Measurements from ENCODE around the gene MYO5A. TPM values are rescaled to one million over a fixed set of nuclear protein-coding genes. Genes with fewer than 3 reads are reported as not detected.
"Not testable (repeated sequence)": the region's sequence is repeated elsewhere in the genome, so short reads cannot be mapped to it uniquely, and the experiment has no call there.

MYO5A gene
- total RNA-seq = 10 to 100 TPM; 30.3 to 43.2 TPM

DNA sequence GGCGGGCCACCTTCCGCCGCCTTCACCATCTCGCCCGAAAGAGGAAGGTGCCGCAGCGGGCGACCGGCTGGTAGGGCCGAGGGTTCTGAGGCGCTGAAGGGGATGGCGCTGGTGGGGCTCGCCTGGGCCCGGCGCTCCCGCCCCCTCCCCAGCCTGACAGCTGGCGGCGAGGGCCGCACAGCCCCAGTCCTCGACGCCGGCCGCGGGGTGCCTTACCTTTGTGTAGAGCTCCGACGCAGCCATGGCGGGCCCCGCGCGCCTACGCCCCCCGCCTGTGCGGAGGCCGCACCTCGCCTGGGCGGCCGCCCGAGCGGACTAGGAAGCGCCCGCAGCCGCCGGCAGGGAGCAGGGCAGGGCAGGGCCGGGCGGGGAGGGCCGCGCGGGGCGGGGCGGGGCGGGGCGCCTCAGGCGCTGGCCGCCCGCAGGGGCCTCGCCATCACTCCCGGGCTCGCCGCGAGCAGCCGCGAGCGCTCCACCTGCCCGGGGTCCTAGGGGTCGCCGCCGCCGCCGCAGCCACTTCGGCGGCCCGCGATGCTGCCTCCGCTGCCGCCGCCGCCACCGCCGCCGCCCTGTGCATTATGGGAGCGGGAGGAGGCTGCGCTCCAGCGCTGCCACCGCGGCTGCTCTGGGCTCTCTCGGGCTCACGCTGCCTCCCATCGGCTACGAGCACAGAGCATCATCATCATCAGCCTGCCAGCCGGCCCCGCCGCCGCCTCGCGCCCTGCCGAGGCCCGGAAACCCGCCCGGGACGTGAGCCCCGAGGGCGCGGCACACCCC, at the start of gene MYO5A:
Gene MYO5A, minus strand, starts transcription at position 317 of the 777 bp plus-strand sequence. Its CDS starts 74 bp downstream, at position 243.
- peak within 1 kb of the TSS; percentile 85 for H3K27ac Mint-ChIP-seq
- no peaks in the 10 kb centered on the region for H3K27me3 Mint-ChIP-seq
- DNase-seq (peak; percentile 87), ATAC-seq (peak; percentile 92)
- H3K9me3 Mint-ChIP-seq (ENCODE audit: low read depth) = no peaks in the 10 kb centered on the region
- peak within 1 kb of the TSS; percentile 97 for H3K4me3 Mint-ChIP-seq
- peaks cover 2% of the 10 kb centered on the region for H3K36me3 Mint-ChIP-seq
- CTCF ChIA-PET = interaction anchor here (1.0 to 2.2 kb wide), 15 partner anchors 9 to 272 kb away, joined by 3 to 13 read pairs (median 4); partner anchors contain the start of gene ARPP19
- peaks cover 30% of the 10 kb centered on the region for H3K4me1 Mint-ChIP-seq

DNA sequence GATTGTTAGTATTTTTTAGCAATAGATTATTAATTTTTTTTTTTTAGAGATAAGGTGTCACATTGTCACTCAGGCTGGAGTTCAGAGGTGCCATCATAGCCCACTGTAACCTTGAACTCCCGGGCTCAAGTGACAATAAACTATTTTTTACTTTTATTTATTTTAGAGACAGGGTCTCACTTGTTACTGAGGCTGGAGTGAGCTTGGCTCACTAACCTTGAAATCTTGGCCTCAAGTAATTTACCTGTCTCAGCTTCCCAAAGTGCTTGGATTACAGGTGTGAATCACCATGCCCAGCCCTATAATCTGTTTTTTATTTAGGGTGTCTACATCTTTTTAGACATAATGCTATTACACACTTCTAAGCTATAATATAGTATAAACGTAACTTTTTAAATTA, 48.0 kb upstream of the MYO5A start:
- DNase-seq (no peak), ATAC-seq (no peak)
- Mint-ChIP-seq H3K4me1 (no peaks in the 10 kb centered on the region), H3K36me3 (no peaks in the 10 kb centered on the region), H3K4me3 (no peak overlapping the region), H3K27ac (no peak overlapping the region), H3K27me3 (no peaks in the 10 kb centered on the region), H3K9me3 (ENCODE audit: low read depth) (peaks cover 5% of the 10 kb centered on the region)
- CTCF ChIA-PET = interaction anchor here (1.0 to 1.2 kb wide), 2 partner anchors 326 to 368 kb away, joined by 3 read pairs; no protein-coding TSS in a partner anchor

DNA sequence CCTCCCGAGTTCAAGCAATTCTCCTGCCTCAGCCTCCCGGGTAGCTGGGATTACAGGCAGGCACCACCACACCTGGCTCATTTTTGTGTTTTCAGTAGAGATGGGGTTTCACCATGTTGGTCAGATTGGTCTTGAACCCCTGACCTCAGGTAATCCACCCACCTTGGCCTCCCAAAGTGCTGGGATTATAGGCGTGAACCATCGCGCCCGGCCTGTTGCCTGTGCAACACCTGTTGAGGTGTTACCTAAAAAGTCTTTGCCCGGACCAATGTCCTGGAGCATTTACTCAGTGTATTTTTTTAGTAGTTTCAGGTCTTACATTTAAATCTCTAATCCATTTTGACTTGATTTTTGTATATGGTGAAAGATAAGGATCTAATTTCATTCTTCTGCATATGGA, 46.9 kb upstream of the MYO5A start:
- CTCF ChIA-PET = interaction anchor here (0.7 to 1.2 kb wide), 3 partner anchors 58 to 367 kb away, joined by 3 read pairs; no protein-coding TSS in a partner anchor
- not testable (repeated sequence) for H3K4me3 Mint-ChIP-seq; H3K27ac Mint-ChIP-seq; H3K4me1 Mint-ChIP-seq; H3K27me3 Mint-ChIP-seq; H3K36me3 Mint-ChIP-seq; ATAC-seq; DNase-seq; H3K9me3 Mint-ChIP-seq (ENCODE audit: low read depth)

DNA sequence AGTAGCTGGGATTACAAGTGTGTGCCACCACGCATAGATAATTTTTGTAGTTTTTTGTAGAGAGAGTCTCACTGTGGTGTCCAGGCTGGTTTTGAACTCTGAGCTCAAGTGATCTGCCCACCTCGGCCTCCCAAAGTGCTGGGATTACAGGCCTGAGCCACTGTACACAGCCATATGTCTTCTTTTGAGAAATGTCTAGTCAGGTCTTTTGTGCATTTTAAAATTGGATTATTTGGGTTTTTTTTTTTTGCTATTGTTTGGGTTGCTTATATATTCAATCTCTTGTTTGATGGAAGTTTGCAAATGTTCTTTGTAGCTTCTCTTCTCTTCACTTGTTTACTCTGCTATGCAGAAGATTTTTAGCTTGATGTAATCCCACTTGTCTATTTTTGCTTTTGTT, 46.4 kb upstream of the MYO5A start:
- no peak overlapping the region for H3K27ac Mint-ChIP-seq
- no peak for DNase-seq
- H3K9me3 Mint-ChIP-seq (ENCODE audit: low read depth) = peaks cover 5% of the 10 kb centered on the region
- ATAC-seq = no peak
- no peaks in the 10 kb centered on the region for H3K4me1 Mint-ChIP-seq
- no peaks in the 10 kb centered on the region for H3K27me3 Mint-ChIP-seq
- CTCF ChIA-PET = interaction anchor here (0.6 to 0.8 kb wide), 3 partner anchors 13 to 247 kb away, joined by 3 to 4 read pairs (median 3); no protein-coding TSS in a partner anchor
- H3K4me3 Mint-ChIP-seq = no peak overlapping the region
- H3K36me3 Mint-ChIP-seq = no peaks in the 10 kb centered on the region

DNA sequence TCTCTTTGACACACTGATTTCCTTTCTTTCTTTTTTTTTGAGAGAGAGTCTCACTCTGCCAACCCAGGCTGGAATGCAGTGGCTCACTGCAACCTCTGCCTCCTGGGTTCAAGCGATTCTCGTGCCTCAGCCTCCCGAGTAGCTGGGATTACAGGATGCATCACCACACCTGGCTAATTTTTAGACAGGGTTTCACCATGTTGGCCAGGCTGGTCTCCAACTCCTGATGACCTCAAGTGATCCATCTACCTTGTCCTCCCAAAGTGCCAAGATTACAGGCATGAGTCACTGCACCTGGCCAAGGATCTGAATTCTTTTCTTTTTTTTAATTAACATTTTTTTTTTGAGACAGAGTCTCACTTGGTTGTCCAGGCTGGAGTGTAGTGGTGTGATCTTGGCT, 45.9 kb upstream of the MYO5A start:
- not testable (repeated sequence) for ATAC-seq; H3K9me3 Mint-ChIP-seq (ENCODE audit: low read depth); H3K36me3 Mint-ChIP-seq; DNase-seq; H3K4me3 Mint-ChIP-seq; H3K4me1 Mint-ChIP-seq; H3K27ac Mint-ChIP-seq; H3K27me3 Mint-ChIP-seq
- CTCF ChIA-PET = interaction anchor here (0.6 kb wide), 1 partner anchor 12 kb away, joined by 4 read pairs; no protein-coding TSS in a partner anchor

DNA sequence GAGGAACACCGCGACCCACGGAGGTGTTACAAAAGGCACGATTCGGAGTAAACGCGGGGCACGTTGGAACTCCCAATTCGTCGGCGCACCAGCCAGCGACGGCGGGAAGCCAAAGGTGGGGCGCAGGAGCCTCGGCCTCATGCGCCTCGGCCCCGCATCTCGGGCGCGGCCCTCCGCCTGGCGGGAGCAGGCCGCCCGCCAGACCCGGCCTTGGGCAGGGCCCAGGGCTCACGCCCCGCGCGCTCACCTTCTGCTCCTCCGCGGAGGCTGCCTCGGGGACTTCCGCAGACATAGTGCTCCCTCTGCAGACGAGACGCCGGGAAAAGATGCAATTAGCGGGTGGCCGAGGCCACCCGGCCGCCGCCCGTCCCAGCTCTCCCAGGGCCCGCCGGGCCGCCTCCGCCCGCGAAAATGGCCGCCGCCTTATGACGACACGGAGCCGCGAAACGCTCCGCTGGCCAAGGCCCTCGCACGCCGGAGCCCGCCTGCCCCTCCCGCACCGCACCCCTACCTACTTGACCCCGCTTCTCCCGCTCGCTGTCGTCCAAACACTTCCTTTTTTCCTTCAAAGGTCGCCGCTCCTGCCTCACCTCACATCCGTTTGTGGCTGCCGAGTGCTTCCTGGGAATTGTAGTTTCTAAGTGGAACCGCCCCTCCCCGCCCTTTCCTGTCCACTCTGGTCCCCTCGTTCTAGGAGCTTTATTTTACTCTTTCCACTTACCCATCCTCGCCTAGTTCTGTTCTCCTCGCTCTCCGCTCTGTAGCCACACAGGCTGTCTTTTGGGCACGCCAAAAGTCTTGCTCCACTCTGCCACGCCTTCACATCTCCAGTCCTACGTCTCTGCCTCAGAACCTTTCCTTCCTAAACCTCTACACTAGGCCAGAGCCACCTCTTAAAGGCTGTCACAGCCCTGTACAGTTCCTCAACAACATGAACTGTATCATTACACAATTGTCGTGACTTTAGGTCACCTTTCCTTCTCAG, 40.2 kb upstream of the MYO5A start, which contains the start of gene ARPP19:
Gene ARPP19, minus strand, starts transcription at position 430 of the 985 bp plus-strand sequence. Its CDS starts 138 bp downstream, at position 292.
- Mint-ChIP-seq H3K36me3 (peaks cover 22% of the 10 kb centered on the region), H3K4me1 (peaks cover 28% of the 10 kb centered on the region), H3K4me3 (peak within 1 kb of the TSS; percentile 91), H3K27me3 (no peaks in the 10 kb centered on the region), H3K9me3 (ENCODE audit: low read depth) (peaks cover 2% of the 10 kb centered on the region), H3K27ac (peak within 1 kb of the TSS; percentile 98)
- DNase-seq (peak; percentile 90), ATAC-seq (peak; percentile 81)
- CTCF ChIA-PET = interaction anchor here (0.6 to 1.4 kb wide), 6 partner anchors 8 to 312 kb away, joined by 3 to 6 read pairs (median 4); no protein-coding TSS in a partner anchor

DNA sequence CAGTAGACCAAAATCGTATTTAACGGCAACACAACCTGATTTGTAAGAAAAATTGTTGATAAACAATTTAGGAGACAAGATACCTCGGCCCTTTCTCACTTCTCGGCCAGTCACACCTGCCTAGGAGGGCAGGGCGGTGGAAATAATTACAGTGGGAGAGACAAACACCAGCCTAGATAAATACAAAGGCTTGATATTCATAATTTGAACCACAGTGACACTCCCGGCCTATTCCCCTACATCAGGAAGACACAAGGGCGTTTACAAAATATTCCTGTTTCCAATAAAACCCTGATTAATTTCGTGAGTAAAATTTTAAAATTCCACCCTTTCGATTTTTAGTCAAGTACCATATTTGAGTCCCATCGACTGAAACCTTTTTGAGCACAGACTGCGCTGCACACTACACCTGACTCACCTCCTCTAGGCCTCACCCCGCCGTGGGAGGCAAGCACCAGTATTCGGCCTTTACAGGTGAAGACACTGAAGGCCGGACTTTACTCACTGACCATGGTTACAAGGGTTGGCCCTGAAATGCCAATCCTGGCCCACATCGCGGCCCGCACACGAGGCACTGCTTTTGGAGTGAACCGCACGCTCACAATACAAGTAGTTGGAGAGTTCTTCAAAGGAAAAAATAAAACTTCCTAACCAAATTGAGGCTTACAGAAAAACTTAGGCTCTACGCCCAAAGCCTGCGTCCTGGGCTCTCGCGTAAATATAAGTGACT, 39.4 kb upstream of the MYO5A start:
- ATAC-seq = peak; percentile 25
- peaks cover 37% of the 10 kb centered on the region for H3K4me1 Mint-ChIP-seq
- peak; percentile 56 for DNase-seq
- no peaks in the 10 kb centered on the region for H3K9me3 Mint-ChIP-seq (ENCODE audit: low read depth)
- CTCF ChIA-PET = interaction anchor here (1.0 to 1.4 kb wide), 4 partner anchors 8 to 311 kb away, joined by 3 to 6 read pairs (median 4); no protein-coding TSS in a partner anchor
- H3K4me3 Mint-ChIP-seq = peak overlapping the region; percentile 91
- peak overlapping the region; percentile 98 for H3K27ac Mint-ChIP-seq
- peaks cover 22% of the 10 kb centered on the region for H3K36me3 Mint-ChIP-seq
- no peaks in the 10 kb centered on the region for H3K27me3 Mint-ChIP-seq

DNA sequence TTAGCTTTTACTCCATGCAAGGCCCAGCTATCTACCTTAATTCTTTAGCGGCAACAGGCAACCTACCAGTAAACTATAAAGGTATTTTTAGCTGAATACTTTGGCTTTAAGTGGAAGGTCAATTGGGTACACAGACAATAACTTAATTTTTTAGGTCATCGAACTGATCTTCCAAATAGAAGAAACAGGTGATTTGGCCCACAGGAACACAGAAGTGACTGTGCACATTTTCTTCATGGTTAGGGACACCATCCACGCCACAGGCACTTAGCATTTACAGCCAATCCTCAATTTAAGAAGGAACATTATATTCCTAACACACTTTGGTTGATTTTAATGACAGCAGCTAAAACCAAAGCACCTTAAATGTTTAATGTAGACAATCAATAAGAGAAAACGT, 38.2 kb upstream of the MYO5A start:
- peak overlapping the region; percentile 91 for H3K4me3 Mint-ChIP-seq
- CTCF ChIA-PET = interaction anchor here (1.0 to 1.2 kb wide), 3 partner anchors 9 to 234 kb away, joined by 3 to 8 read pairs (median 4); partner anchors contain the start of gene MYO5A
- DNase-seq = no peak
- no peaks in the 10 kb centered on the region for H3K27me3 Mint-ChIP-seq
- peak overlapping the region; percentile 98 for H3K27ac Mint-ChIP-seq
- H3K36me3 Mint-ChIP-seq = peaks cover 24% of the 10 kb centered on the region
- no peak for ATAC-seq
- no peaks in the 10 kb centered on the region for H3K9me3 Mint-ChIP-seq (ENCODE audit: low read depth)
- peaks cover 44% of the 10 kb centered on the region for H3K4me1 Mint-ChIP-seq

DNA sequence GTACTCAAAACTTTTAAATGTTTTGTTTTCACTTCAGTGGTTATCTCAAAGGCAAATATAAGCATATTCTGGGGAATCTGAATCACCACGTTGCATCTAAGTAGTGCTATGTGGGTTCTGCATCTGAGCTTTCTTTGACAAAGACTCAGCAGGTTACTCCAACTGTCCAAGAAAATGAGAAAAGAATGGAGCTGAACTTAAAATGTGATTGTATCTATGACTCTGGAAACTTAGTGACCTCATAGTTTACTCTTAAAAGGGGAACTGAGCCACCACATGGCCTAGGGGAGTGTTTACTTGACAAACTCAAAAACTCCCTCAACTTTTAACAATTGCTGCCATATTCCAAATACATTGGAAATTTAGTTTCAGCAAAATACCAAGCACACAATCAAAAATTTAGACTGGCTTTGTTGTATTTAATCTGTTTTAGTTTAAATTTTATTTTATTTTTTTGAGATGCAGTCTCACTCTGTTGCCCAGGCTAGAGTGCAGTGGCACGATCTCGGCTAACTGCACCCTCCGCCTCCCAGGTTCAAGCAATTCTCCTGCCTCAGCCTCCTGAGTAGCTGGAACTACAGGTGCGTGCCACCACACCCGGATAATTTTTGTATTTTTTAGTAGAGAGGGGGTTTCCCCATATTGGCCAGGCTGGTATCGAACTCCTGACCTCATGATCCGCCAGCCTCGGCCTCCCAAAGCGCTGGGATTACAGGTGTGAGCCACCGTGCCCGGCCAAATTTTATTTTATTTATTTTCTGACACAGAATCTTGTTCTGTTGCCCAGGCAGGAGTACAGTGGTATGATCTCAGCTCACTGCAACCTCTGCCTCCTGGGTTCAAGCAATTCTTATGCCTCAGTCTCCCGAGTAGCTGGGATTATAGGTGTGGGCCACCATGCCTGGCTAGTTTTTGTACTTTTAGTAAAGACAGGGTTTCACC, 37.0 kb upstream of the MYO5A start:
- not testable (repeated sequence) for ATAC-seq

DNA sequence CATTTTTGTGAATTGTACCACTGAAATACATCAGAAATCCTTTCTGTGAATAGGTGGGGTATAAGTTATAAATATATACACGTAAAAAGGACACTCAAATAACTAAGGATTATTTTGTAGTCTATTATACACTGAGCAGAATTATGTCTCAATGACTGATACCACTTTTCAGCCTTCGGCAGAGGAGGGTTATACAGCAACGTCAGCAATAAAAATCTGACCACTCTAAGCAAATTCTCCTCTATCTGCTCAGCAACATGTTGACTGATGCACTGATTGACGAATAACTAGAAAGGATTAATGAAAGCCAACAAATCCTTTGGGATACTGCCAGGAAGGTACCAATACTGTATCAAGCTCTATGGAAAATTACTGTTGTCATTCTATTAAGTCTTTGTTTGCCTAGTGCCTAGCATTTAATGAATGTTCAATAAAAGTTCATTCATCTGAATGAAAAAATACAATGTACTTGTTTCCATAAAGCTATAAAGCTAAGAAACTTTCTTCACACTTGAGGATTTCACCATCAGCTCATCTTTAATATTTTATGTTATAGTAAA, 34.9 kb upstream of the MYO5A start:
- CTCF ChIA-PET = interaction anchor here (0.9 to 1.0 kb wide), 4 partner anchors 68 to 301 kb away, joined by 3 to 4 read pairs (median 3); no protein-coding TSS in a partner anchor

More for the DNA sequence above, 37.0 kb upstream of the MYO5A start:
- Mint-ChIP-seq H3K27ac (peak overlapping the region; percentile 71), H3K4me1 (peaks cover 53% of the 10 kb centered on the region), H3K36me3 (peaks cover 24% of the 10 kb centered on the region), H3K4me3 (peak overlapping the region; percentile 12)
- H3K27me3 Mint-ChIP-seq; H3K9me3 Mint-ChIP-seq (ENCODE audit: low read depth); DNase-seq: not testable (repeated sequence)
- CTCF ChIA-PET = interaction anchor here (0.8 to 1.7 kb wide), 7 partner anchors 9 to 309 kb away, joined by 3 to 6 read pairs (median 3); partner anchors contain the start of gene MYO5A

DNA sequence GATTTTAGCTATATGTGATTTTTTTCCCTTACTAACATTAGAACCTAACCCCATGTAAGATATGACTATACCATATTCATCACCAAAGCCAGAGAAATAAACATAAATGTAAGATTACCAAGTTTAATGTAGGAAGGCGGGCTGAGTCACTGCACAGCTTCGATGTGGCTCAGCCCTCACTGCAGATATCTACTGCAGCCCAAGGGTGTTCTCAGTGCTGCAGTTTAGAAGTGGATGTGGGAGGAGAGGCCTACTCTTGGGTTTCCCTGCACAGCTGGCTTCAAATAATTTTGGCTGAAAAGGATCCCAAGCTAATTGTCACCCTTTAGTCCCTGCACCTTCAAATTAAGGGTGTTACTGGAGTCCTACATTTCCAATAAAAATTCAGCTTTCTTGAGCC, 30.9 kb upstream of the MYO5A start:
- Mint-ChIP-seq H3K27ac (peak overlapping the region; percentile 91), H3K4me3 (peak overlapping the region; percentile 42), H3K27me3 (no peaks in the 10 kb centered on the region), H3K9me3 (ENCODE audit: low read depth) (no peaks in the 10 kb centered on the region), H3K4me1 (peaks cover 75% of the 10 kb centered on the region), H3K36me3 (peaks cover 29% of the 10 kb centered on the region)
- CTCF ChIA-PET = interaction anchor here (0.7 to 2.1 kb wide), 13 partner anchors 9 to 298 kb away, joined by 3 to 6 read pairs (median 4); partner anchors contain the start of genes ARPP19 and ATOSA
- peak; percentile 73 for DNase-seq
- ATAC-seq = peak; percentile 57

More for the DNA sequence above, 34.9 kb upstream of the MYO5A start:
- Mint-ChIP-seq H3K9me3 (ENCODE audit: low read depth) (no peaks in the 10 kb centered on the region), H3K27ac (no peak overlapping the region), H3K36me3 (peaks cover 30% of the 10 kb centered on the region), H3K4me1 (peaks cover 66% of the 10 kb centered on the region), H3K27me3 (no peaks in the 10 kb centered on the region), H3K4me3 (no peak overlapping the region)
- no peak for ATAC-seq
- no peak for DNase-seq

All from activated CD8-positive, alpha-beta memory T cell treated with anti-CD3 and anti-CD28 coated beads, Interleukin-2, amount 10 ng/mL, durations not matched to agents 7 days and 5 days (primary cell).